Liver (tissue), 9 donors: ENCODE measurements around the gene ASB2. TPM values are rescaled to one million over a fixed set of nuclear protein-coding genes. Genes with fewer than 3 reads are reported as not detected.

ENCODE experiments used
- DNase-seq: peaks from one replicate; pipeline ENCODE4 v3.0.0-alpha.2; 2017; ENCODE audit warnings: low spot score
- H3K27ac ChIP-seq, 2 donors: one replicate each; pipeline ENCODE4 v1.7.0; 2013; ENCODE audit warnings: inconsistent platforms in 2 of 2, low read length in 2 of 2, control low read depth in 1 of 2, low read depth in 1 of 2, mild to moderate bottlenecking in 1 of 2
- H3K27me3 ChIP-seq, 4 donors: one replicate each; pipeline versions ENCODE4 v1.6.1 to v1.7.0; 2013; ENCODE audit warnings: low read length in 3 of 4, inconsistent platforms in 1 of 4, mild to moderate bottlenecking in 1 of 4, moderate library complexity in 1 of 4; ENCODE audit not compliant: control insufficient read depth in 4 of 4, insufficient read depth in 4 of 4
- H3K36me3 ChIP-seq, 4 donors: one replicate each; pipeline versions ENCODE4 v1.6.1 to v1.7.0; 2013; ENCODE audit warnings: low read length in 3 of 4, mild to moderate bottlenecking in 3 of 4, low read depth in 1 of 4, moderate library complexity in 1 of 4; ENCODE audit not compliant: control insufficient read depth in 4 of 4, insufficient read depth in 3 of 4
- H3K4me1 ChIP-seq, 4 donors: one replicate each; pipeline versions ENCODE4 v1.6.1 to v1.7.0; 2013; ENCODE audit warnings: low read length in 3 of 4, mild to moderate bottlenecking in 3 of 4, moderate library complexity in 1 of 4; ENCODE audit not compliant: control insufficient read depth in 4 of 4, insufficient read depth in 4 of 4
- H3K4me3 ChIP-seq, 3 donors: one replicate each; pipeline versions ENCODE4 v1.6.1 to v1.7.0; 2013; ENCODE audit warnings: low read length in 3 of 3, control low read depth in 1 of 3, low read depth in 1 of 3, mild to moderate bottlenecking in 1 of 3
- H3K9ac ChIP-seq, 2 donors: one replicate each; pipeline ENCODE4 v1.7.0; 2013; ENCODE audit warnings: low read length in 2 of 2, mild to moderate bottlenecking in 2 of 2, moderate library complexity in 2 of 2, control low read depth in 1 of 2, low read depth in 1 of 2
- H3K9me3 ChIP-seq, 4 donors: one replicate each; pipeline versions ENCODE4 v1.6.1 to v1.7.0; 2013; ENCODE audit warnings: low read length in 3 of 4; ENCODE audit not compliant: control insufficient read depth in 4 of 4
- FOXA1 ChIP-seq: IDR thresholded peaks from 2 replicates; pipeline ENCODE4 v1.6.1; 2016; ENCODE audit warnings: antibody characterized with exemption
- FOXA2 ChIP-seq: IDR thresholded peaks from 2 replicates; pipeline ENCODE4 v1.6.1; 2016; ENCODE audit warnings: antibody characterized with exemption
- GABPA ChIP-seq, 2 donors: IDR thresholded peaks in 1 of 2; conservative IDR thresholded peaks in 1 of 2; 2 replicates each; pipeline ENCODE4 v1.6.1; 2016; ENCODE audit warnings: antibody characterized with exemption in 2 of 2, mild to moderate bottlenecking in 1 of 2, moderate library complexity in 1 of 2
- HNF4A ChIP-seq, 2 donors: conservative IDR thresholded peaks; 2 replicates each; pipeline ENCODE4 v1.6.1; 2016; ENCODE audit warnings: antibody characterized with exemption in 2 of 2, mild to moderate bottlenecking in 2 of 2
- JUND ChIP-seq, 2 donors: IDR thresholded peaks; 2 replicates each; pipeline ENCODE4 v1.6.1; 2016; ENCODE audit warnings: antibody characterized with exemption in 2 of 2
- NR2F2 ChIP-seq: IDR thresholded peaks from 2 replicates; pipeline ENCODE4 v1.6.1; 2016; ENCODE audit warnings: antibody characterized with exemption
- RXRA ChIP-seq, 2 donors: IDR thresholded peaks; 2 replicates each; pipeline ENCODE4 v1.6.1; 2017 to 2018; ENCODE audit warnings: antibody characterized with exemption in 2 of 2, mild to moderate bottlenecking in 1 of 2
- SP1 ChIP-seq: IDR thresholded peaks from 2 replicates; pipeline ENCODE4 v1.6.1; 2018; ENCODE audit warnings: antibody characterized with exemption, mild to moderate bottlenecking
- TAF1 ChIP-seq: conservative IDR thresholded peaks from 2 replicates; pipeline ENCODE4 v1.6.1; 2016; ENCODE audit warnings: antibody characterized with exemption, mild to moderate bottlenecking
- YY1 ChIP-seq: IDR thresholded peaks from 2 replicates; pipeline ENCODE4 v1.6.1; 2016; ENCODE audit warnings: antibody characterized with exemption, mild to moderate bottlenecking
- WGBS: extraction: QIAGEN DNeasy Blood & Tissue Kit; methylation state at CpG from one replicate; pipeline ENCODE4 v1.1.7; 2013; 5-methylcytosine and 5-hydroxymethylcytosine counted together
- polyA plus RNA-seq, 2 donors: library from polyadenylated mRNA; stranded (reverse) in 1 of 2; unstranded in 1 of 2; fragments of 200-250 nt in 1 of 2; fragments of >200 nt in 1 of 2; fragmentation: Nextera tagmentation in 1 of 2; extraction: Ambion mirVana in 1 of 2; gene quantifications; one replicate each; pipeline versions ENCODE4 v1.2.1 to v1.2.3, GENCODE V29; 2013 to 2015
- total RNA-seq, 2 donors: library from RNA; depleted of rRNA; stranded (reverse); fragments of >200 nt; gene quantifications; one replicate each; pipeline ENCODE4 v1.2.3, GENCODE V29; 2014
- TF ChIP-seq, protein P1 (sequence below): IDR thresholded peaks from 2 replicates; pipeline ENCODE4 v1.6.1; 2016; ENCODE audit warnings: antibody characterized with exemption, mild to moderate bottlenecking
- TF ChIP-seq, protein P2 (sequence below): IDR thresholded peaks from 2 replicates; pipeline ENCODE4 v1.6.1; 2016; ENCODE audit warnings: antibody characterized with exemption
- TF ChIP-seq, protein P3 (sequence below): IDR thresholded peaks from 2 replicates; pipeline ENCODE4 v1.6.1; 2016; ENCODE audit warnings: antibody characterized with exemption
- TF ChIP-seq, protein P4 (sequence below): fragments of 150-350 bp; IDR thresholded peaks from 2 replicates; pipeline ENCODE4 v1.5.1; 2017; ENCODE audit warnings: improper control_type of control experiment, low read depth, low read length; ENCODE audit not compliant: missing input control
- TF ChIP-seq, protein P5 (sequence below): IDR thresholded peaks from 2 replicates; pipeline ENCODE4 v1.6.1; 2016; ENCODE audit warnings: antibody characterized with exemption
- donor health status: healthy.
- donor health status: healthy.
- donor health status: healthy.
- donor health status: healthy.
- donor health status: healthy.

Gene ASB2
- total and polyA plus RNA-seq, 4 donors: 0.18 to 0.56 (median 0.38) TPM

DNA sequence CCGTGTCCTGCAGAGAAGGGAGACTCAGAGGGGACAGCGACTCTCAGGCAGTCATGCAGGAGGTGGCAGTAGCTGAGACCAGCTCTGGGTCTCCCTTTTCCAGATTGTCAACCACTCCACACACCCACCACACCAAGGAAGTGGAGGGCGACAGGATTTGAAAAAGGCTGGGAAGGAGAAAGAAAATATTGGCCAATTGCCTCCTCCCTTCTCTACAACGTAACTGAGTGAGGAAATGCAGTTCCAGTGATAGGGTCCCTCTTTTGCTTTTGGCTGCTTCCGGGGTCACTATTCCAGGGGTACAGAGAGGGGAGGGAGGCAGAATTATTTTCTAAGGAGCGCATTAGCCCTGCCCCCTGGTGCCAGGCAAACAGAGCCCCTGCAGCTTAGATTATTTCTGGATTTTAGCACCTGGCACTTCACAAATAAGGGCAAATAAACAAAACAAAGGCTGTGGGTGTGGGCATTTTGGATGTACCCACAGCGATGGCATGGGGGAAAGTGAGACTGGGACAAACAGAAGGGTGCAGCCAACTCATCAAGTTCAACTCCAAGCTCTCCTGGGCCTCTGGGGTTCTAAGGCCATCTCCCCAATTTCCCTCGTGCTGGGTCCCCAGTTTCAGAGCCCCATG, 20.4 kb downstream of the ASB2 start:
- no peak overlapping the region for H3K27ac ChIP-seq
- H3K4me1 ChIP-seq: peaks cover 3 to 13% (median 9%) of the 10 kb centered on the region in 4 donors
- no peaks in the 10 kb centered on the region for H3K27me3 ChIP-seq
- no peak overlapping the region for H3K4me3 ChIP-seq
- no peaks in the 10 kb centered on the region for H3K36me3 ChIP-seq
- DNase-seq: no peak
- 41% methylated on average over 8 of the region's 8 CpGs for WGBS
- TF ChIP-seq GABPA (IDR thresholded peaks at IDR 0.05 in 1 of 2, conservative IDR thresholded peaks at IDR 0.05 in 1 of 2) (no peak), FOXA2 (no peak), HNF4A (conservative IDR thresholded peaks at IDR 0.05) (no peak), TAF1 (no peak), RXRA (IDR thresholded peaks at IDR 0.05) (no peak), FOXA1 (no peak), JUND (IDR thresholded peaks at IDR 0.05) (no peak), YY1 (no peak), NR2F2 (no peak), SP1 (no peak)
- TF ChIP-seq, protein P1, sequence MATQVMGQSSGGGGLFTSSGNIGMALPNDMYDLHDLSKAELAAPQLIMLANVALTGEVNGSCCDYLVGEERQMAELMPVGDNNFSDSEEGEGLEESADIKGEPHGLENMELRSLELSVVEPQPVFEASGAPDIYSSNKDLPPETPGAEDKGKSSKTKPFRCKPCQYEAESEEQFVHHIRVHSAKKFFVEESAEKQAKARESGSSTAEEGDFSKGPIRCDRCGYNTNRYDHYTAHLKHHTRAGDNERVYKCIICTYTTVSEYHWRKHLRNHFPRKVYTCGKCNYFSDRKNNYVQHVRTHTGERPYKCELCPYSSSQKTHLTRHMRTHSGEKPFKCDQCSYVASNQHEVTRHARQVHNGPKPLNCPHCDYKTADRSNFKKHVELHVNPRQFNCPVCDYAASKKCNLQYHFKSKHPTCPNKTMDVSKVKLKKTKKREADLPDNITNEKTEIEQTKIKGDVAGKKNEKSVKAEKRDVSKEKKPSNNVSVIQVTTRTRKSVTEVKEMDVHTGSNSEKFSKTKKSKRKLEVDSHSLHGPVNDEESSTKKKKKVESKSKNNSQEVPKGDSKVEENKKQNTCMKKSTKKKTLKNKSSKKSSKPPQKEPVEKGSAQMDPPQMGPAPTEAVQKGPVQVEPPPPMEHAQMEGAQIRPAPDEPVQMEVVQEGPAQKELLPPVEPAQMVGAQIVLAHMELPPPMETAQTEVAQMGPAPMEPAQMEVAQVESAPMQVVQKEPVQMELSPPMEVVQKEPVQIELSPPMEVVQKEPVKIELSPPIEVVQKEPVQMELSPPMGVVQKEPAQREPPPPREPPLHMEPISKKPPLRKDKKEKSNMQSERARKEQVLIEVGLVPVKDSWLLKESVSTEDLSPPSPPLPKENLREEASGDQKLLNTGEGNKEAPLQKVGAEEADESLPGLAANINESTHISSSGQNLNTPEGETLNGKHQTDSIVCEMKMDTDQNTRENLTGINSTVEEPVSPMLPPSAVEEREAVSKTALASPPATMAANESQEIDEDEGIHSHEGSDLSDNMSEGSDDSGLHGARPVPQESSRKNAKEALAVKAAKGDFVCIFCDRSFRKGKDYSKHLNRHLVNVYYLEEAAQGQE: no peak
- TF ChIP-seq, protein P2, sequence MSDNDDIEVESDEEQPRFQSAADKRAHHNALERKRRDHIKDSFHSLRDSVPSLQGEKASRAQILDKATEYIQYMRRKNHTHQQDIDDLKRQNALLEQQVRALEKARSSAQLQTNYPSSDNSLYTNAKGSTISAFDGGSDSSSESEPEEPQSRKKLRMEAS: no peak
- TF ChIP-seq, protein P3, sequence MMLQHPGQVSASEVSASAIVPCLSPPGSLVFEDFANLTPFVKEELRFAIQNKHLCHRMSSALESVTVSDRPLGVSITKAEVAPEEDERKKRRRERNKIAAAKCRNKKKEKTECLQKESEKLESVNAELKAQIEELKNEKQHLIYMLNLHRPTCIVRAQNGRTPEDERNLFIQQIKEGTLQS: no peak
- TF ChIP-seq, protein P4, sequence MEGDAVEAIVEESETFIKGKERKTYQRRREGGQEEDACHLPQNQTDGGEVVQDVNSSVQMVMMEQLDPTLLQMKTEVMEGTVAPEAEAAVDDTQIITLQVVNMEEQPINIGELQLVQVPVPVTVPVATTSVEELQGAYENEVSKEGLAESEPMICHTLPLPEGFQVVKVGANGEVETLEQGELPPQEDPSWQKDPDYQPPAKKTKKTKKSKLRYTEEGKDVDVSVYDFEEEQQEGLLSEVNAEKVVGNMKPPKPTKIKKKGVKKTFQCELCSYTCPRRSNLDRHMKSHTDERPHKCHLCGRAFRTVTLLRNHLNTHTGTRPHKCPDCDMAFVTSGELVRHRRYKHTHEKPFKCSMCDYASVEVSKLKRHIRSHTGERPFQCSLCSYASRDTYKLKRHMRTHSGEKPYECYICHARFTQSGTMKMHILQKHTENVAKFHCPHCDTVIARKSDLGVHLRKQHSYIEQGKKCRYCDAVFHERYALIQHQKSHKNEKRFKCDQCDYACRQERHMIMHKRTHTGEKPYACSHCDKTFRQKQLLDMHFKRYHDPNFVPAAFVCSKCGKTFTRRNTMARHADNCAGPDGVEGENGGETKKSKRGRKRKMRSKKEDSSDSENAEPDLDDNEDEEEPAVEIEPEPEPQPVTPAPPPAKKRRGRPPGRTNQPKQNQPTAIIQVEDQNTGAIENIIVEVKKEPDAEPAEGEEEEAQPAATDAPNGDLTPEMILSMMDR: no peak
- TF ChIP-seq, protein P5, sequence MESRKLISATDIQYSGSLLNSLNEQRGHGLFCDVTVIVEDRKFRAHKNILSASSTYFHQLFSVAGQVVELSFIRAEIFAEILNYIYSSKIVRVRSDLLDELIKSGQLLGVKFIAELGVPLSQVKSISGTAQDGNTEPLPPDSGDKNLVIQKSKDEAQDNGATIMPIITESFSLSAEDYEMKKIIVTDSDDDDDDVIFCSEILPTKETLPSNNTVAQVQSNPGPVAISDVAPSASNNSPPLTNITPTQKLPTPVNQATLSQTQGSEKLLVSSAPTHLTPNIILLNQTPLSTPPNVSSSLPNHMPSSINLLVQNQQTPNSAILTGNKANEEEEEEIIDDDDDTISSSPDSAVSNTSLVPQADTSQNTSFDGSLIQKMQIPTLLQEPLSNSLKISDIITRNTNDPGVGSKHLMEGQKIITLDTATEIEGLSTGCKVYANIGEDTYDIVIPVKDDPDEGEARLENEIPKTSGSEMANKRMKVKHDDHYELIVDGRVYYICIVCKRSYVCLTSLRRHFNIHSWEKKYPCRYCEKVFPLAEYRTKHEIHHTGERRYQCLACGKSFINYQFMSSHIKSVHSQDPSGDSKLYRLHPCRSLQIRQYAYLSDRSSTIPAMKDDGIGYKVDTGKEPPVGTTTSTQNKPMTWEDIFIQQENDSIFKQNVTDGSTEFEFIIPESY: no peak
- H3K9ac ChIP-seq: no peak overlapping the region
- H3K9me3 ChIP-seq: no peaks in the 10 kb centered on the region
